ENCODE measurements around the gene ITGA1.

The ITGA1 gene

DNA sequence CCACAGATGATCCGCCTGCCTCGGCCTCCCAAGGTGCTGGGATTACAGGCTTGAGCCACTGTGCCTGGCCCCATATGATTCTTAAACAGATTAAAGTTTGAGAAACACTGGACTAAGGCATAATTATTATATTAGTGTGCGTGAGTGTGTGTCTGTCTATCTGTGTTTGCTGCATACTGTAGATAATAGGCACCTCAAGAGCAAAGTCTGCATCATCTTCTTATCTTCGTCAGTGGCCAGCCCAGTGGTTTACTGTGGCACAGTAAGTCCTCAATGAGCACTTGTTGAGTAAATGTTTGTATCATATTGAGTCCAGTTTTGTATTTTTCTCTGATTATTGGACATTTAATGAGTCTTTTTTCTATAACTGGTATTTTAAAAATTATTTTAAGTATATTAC is 81.7 kb downstream of the ITGA1 start:
- no peak for DNase-seq

DNA sequence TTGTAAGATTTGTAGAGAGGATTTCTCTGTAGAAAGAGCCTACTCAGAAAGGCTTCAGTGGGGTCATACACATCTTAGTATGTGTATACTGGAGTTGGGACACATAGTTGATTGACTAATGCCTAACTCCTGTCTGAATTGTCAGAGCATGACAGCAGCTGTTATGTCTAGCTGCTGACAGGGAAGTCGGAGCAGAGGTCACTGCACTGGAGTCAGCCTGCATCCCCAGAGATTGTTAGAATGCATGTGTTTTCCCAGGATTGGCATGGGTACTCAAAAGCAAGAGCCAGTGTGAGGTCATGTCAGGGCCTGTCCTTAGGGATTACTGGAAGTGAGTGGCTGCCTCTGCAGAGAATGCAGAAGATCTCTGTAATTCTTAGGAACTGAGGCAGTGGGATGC is 82.7 kb downstream of the ITGA1 start:
- DNase-seq: no peak

DNA sequence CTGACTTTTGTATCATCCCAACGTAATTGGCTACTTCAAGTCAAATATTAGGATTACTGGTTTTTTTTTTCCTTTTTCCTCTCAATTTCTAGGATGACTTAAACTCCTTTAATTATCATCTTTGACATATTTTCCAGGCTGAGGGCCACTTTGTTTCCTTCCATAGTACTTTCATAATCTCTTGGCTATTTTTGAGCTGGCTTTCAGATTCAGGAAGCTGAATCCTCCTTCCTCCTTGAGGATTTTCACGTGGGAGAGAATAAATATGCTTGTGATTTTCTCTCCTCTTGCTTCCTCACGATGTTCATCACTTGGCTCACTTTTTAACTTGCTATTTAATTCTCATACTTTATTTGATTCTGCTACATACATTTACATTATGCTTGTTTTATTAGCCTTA is 88.1 kb downstream of the ITGA1 start:
- DNase-seq: no peak

DNA sequence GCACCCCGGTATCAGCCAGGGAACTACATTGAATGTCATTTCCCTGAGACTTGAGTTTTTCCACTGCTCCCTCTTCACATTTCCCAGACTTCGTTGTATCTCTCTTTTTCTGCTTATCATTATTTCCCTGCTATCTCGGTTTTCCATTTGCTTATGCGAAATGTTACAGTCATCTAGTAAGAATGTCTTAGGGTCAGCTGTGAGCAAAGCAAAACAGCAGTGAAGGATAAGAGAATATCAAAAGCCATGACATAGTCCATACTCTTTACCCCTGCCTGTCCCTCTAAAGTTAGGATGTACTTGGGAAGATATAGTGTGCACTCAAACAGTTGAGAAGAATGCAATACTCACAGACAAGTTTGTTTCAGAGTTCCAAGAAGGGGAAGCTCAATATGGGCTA is 88.7 kb downstream of the ITGA1 start:
- DNase-seq: no peak

DNA sequence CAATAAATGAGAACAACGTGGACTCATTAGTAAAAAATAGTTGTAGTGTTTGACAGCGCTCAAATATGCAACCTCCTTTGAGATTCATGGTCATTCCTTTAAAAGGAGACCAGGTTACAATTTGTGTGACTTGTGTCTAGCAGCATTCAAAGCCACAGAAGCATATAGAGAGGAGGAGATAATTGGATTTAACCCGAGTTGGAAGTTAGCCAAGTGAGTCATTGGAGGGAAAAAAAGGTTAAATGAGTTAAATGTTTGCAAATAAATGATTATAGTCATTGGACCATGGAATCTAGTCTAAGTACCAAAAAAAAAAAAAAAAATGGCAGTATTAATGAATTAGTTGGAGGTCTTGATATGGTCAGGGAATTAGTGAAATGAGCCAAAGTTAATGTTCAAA is 90.9 kb downstream of the ITGA1 start:
- DNase-seq: no peak

DNA sequence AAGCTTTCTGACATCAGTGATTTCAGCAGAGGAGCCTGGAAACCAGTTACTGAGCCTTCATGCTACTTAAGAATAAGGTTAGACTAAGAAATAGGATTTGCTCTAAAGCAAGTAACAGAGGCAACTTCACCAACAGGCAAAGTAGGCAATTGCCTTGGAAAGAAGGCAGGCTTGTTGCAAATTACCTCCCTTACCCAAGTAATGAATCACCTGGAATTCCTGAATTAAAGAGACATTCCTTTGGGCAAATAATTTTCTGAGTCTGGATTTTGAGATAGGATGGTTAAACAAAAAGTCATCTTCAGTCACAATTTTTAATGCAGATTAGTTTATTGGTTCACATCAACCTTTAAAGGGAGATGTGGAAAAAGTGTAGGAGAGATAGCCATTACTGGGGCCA is 92.8 kb downstream of the ITGA1 start:
- DNase-seq: no peak

DNA sequence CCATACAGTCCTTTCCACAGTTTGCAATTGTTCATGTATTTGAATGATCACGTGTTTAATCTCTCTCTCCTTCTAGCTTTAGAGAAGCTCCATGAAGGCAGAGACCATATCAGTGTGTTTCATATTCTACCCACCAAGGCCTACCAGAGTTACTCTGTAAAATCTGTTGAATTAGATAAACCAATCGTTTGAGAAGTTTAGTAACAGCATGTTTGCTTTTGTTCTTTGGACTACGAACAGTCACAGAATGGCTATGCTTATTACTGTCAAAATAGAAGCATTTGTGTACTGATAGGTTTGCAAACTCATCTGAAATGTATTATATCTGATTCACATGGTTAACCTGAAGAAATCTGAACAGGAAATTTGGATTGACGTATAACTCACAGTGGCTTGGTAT is 93.8 kb downstream of the ITGA1 start:
- DNase-seq: no peak

DNA sequence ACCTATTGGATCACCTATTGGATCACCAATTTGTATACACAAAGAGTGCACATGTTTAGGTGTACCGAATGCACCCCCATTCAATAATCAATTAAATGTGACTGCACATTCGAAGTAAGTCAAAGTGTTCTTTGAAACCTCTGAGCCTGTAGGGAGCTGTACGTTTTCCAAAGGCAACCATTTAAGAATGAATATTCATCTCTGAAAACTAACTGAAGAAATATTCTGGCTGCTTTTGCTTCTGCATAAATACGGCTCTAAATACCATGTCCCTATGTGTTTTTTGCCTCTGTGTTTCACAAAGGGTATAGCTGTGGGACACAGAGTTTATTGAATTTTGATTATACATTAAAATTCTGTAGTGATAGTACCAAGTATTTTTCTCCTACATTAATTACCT is 95.4 kb downstream of the ITGA1 start:
- DNase-seq: no peak

DNA sequence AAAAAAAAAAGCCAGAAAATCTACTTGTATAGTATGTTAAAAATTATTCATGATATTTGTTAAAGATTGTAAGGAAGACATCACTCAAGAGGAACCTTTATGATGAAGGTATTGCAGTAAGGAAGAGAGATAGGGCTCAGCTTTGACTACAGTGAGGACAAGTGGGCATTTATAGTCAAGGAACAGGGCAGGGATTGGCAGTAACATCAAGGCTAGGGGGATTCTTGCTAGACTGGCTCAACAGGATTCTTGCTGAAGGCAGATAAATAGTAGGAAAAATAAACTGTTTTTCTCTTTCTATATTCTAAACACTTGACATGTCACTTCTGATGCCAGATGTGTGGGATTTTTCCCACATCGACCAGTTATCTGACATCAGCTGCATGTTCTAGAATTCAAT is 96.7 kb downstream of the ITGA1 start:
- DNase-seq: no peak

DNA sequence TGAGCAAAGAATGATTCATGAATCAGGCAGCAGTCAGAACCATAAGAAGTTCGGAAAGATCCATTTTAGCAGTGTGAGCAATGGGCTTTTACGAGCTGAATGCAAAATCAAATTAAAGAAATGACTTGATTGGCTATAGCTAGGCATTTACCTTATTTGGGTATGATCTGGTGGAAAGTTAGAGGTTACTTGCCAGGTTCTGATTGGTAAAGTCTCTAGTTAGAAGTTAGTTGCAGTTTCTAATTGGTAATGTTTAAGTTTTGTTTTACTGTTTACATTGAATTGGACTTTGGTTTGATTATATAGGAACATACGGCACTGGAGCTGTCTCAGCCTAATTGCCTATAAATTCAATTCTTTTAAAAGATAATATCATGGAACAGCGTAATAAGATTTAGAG is 97.9 kb downstream of the ITGA1 start:
- DNase-seq: no peak

DNA sequence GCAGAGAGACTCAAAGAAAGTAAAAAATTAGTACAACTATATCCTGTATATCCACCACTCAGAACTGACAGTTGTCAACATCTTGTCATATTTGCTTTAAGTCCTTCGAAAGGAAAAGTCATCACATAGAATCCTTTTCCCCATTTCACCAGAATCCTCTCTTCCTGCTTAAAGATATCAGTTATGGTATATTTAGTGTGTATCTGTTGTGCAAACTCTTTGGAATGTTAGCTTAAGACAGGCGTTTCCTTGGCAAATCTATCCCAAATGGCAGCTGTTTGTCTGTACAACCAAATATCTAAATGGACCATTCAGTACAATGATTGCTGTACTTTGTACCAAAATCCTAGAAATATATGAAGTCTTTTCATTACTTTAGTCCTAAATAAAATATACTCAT is 98.5 kb downstream of the ITGA1 start:
- no peak for DNase-seq

DNA sequence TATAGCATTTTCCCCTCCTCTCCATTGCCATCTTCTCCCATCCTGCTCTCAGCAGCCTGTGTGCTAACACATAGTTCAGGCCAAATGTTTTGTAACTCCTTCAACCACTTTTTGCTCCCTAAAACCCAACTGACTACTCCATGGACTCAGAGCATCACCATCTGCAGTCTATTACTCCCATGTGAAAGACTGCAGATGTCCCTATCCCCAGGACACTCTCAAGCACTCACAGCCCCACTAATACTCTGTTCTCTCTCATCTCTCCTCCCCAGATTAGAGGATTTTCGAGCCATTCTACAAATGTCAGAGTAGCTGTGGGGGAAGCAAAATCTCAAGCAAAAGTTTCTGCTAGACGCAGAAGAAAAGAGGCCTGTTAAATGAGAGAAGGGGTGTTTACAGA is 99.3 kb downstream of the ITGA1 start:
- DNase-seq: no peak

DNA sequence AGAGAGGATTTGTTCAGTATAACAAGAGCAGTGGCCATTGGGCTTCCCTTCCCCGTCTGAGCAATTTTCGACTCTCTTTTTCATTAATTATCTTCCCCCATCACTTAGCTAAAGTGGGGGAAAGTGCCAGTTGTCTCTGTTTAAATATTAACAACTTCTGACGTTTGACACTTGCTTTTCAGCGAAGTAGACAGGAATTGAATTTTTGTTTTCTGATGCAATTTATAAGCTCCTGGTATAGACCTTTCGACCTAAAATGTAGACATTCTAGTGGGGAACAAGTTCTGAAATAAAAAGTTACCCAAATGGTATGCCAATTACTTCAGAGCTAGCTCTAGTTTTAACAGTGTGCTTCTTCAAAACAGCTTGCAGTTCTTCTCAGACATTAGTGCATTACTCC is 100.6 kb downstream of the ITGA1 start:
- DNase-seq: no peak

DNA sequence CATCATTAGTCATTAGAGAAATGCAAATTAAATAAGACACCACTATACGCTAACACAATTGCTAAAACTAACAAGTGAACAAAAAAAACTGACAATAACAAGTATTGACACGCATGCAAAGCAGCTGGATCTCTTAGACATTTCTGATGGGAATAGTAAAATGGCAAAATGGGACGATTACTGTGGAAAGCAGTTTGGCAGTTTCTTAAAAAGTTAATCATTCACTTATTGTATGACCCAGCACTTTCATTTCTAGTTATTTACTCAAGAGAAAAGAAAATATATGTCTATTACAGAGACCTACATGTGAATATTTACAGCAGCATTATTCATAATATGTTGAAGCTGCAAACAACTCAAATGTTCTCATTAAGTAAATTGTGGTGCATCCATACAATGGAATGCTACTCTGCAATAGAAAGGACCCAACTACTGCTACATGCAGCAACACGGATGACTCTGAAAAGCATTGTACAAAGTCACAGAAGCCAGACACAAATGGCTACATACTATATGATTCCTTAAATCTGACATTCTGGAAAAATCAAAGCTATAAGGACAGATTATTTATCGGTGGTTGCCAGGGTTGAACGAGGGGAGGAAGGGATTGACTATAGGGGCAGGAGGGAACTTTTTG is 104.6 kb downstream of the ITGA1 start:
- DNase-seq: no peak

DNA sequence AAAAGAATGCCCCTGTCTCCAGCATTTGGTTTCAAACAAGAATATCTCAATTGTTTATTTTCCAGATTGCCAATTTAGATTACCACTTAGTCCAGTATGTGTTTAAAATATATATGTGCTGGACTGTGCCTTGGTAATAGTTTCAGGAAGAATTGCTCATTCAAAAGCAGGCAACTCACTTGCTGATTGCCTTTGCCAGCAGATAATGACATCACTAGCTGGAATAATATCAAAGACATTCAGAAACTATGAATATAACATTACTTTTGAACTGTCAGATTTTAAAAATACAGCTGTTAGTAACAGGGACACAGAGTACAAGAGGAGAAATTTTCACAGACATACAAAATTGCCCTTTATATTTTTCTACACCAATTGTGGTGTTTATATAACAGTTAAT is 105.4 kb downstream of the ITGA1 start:
- no peak for DNase-seq

DNA sequence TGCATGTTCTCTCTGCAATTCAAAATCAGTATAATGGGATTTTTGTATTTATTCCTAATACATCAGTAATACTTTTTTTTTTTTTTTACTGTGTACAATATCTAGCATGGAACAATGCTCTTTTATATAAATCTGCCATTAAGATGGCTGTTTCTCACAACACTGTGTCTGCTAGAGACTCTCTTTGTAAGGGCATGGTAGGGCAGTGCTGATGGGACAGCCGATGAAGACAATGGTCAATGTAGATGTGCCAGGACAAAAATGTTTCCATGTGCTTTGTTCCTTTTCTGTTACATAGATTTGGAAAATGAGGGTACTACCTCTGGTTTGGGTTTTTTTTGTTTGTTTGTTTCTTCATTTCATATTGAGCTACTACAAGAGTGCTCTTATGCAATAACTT is 106.1 kb downstream of the ITGA1 start:
- no peak for DNase-seq

DNA sequence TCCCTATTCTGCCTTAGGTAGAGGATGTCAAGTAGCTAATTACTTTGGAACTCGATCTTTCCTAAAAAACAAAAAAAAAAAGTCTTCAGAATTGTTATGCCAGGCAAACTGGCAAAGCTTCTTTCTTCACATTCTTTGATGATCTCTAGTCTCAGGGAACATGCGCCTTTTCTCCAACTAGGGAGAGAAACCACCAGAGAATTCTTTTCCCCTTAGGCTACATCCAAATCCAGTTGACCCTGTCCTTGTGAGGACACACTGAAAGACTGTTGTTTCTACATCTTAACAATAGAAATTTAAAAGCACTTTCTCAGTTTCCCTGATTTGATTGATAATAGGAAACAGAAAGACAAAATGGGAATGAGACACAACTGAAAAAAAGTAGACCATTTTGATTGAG is 106.7 kb downstream of the ITGA1 start:
- no peak for DNase-seq

DNA sequence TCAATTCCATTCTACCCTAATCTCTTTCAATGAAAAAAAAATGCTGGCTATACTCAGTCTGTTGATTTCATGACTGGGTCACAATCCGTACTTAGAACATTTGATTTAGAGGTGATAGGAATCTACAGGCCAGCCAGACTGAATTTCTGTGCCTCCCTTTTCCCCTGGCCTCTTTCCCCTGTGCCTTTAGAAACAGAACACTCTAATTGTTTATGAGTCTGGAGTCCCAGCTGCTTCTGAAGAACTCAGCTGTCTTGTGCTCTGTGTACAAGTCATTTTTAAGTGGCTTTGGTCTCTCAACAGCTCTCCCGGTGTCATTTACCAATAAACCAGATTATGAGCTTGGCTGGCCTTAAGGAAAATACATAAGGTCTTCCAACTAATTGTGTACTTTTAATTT is 107.4 kb downstream of the ITGA1 start:
- no peak for DNase-seq

DNA sequence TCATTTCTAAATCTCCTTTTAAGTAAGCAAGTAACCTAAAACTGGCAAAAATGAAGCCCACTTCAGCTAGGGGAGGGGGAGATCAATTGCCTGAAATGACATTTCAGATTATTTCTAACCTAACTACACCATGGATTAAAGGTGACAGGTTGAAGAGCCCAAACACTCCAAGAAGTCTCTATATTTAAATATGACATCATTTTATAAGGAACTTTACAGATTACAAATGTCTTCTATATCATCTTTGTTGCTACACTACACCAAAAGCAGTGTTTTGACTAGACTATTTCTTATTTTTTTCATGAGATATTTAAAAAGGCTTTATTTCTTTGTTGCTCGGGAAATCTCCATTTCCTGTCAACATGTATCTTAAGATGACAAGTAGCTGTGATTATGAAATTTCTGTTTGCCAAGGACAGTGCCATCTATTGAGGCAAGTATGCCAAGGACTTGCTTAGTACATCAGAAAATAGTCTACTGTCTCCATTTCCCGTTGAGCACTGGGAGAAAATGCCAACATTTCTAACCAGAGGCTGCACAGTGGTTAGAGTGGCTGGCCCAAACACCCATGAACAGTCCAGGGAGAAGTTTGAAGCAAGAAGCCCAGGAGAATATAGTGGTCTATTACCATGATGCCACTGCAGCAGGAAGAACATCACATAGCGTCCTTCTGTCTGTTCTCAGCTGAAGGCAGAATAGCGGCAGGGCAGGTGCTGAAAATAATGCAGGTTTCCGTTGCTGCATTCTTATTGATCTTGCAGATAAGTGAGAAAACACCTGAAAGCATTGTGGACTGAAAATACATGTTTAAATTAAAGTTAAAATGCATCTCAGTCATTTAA is 108.1 kb downstream of the ITGA1 start:
- no peak for DNase-seq

DNA sequence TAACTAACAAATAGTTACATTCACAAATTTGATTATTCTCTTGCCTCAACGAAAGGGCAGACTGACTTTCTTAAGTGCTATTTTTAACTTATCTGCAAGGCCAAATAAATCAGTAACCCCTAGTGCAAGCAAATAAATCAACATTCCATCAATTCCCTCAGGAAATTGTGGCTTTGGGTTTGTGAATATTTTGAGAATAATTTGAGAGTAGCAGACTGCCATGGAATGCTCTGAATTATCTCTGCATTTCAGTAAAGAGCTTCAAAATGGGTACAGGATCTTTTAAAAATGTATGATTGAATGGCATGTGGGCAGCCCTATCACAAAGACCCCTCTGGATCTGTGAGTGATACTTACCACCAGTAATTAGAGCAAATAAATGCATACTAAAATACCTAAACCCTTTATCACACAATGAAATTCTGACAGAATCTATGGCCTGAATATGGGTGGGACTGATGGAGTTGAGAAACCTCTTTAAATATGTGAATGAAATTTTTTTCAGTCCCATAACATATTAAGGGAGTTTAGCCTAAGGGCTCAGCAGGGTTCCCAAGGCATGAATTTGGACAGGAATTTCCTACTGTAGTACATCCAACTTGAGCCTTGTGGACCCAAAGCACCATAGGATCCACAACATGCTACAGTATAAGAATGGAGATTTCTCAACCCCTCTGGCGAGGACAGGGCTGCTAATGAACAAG is 109.0 kb downstream of the ITGA1 start:
- no peak for DNase-seq

DNA sequence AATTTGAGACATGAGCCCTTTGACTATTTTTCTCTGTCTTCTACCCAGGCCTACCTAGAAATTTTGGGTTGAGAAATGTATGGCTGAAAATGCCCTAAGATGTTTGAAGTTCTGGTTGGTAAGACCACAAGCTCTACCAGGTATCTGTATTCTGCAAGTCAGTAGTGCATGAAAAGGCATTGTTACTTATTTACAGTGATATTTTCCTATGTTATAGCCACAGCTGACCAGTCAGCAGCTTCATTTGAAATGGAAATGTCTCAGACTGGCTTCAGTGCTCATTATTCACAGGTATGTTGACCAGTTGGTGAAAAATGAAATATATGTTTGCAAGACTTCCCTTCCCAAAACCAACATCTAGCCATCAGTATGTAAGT is 109.5 kb downstream of the ITGA1 start:
- DNase-seq: no peak

DNA sequence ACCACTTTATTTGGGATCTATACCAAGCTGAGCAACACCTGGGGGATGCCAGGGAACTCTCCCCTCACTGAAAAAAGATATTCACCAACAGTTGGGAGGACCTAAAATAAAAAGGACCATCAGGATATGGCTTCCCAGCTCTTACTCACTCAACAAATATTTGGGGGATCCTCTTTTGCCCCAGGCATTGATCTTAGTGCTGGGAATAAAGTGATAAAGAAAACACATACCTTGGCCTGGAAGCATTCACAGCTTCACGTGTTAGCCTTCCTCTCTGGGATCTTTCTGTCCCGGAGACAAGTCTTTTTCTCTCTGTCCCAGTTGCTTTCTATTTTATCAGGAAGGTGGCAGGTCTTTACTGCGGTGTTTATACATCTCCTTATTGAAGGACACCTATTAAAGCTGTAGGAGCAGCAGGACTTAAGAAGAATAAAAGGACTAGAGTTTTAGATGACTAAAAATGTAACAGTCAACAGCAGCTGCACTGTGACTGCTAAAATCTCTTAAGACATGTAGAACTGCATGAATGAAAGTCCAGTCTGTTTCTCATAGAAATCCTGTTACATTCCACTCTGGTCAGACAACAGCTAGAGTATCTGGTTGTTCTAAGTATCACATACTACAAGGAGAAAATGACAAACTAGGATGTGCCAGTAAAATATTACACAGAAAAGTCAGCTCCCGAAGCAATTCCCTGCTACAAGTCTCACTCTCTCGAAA is 111.4 kb downstream of the ITGA1 start:
- DNase-seq: no peak

DNA sequence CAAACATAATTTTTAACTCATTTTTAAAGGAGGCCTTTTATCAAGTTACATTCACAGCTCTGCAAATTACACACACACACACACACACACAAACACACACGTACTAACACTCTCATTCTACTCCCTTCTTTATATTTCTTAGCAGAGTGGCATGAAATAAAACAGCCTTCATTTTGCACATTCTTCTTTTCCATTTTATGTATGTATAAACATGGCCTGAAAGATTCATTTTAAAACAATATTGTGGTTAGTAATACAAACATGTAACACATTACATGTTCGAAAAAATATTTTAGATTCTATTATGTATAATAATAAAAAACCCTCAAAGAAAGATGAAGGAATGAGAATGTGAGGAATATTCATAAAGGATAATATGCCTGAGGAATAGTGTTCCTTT is 115.4 kb downstream of the ITGA1 start:
- no peak for DNase-seq

DNA sequence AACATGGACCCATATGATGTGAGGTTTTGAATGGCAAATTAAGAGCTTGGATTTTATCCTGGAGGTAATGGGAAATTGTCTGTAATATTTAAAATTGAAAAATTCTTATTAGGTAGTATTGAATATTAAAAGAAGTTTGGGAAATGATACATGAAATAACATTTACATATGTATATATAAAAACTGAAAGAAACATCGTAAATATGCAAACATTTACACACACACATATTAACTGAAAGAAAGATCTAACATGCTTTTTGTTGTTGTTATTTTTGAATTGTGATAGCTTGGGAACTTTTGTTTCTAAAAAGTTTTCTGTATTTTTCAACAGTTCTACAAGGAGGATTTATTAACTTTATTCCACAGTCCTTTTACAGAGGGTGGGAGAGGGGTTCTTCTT is 118.6 kb downstream of the ITGA1 start:
- no peak for DNase-seq
